PC-9 (cell line): ENCODE results near the gene SLC13A2.

Source experiments
- CTCF ChIP-seq: fragments of 200-600 bp; sonication (generic); conservative IDR thresholded peaks from 2 replicates; pipeline ENCODE4 v1.6.1; 2017; ENCODE audit warnings: mixed run types, antibody characterized with exemption, mild to moderate bottlenecking, moderate library complexity
- EZH2 ChIP-seq: fragments of 200-600 bp; sonication (generic); IDR thresholded peaks from 2 replicates; pipeline ENCODE4 v1.8.0; 2017; ENCODE audit warnings: antibody characterized with exemption, low read depth

- no peak for TF ChIP-seq CTCF
- no peak for TF ChIP-seq EZH2
Measured at GRCh38 chr17:28523186-28523585, 49.7 kb downstream of the SLC13A2 start.
